GM10266 (cell line): Measurements from ENCODE around the gene OR8B12.

Experiments used
- DNase-seq: peaks from one replicate; pipeline ENCODE4 v3.0.0; 2012; ENCODE audit errors: extremely low spot score
- CTCF ChIP-seq: IDR thresholded peaks from 2 replicates; pipeline ENCODE4 v1.5.1; 2012; ENCODE audit warnings: mild to moderate bottlenecking, low read depth; ENCODE audit not compliant: control insufficient read depth, insufficient read depth; ENCODE audit errors: missing control alignments

Gene OR8B12

GRCh38 chr11:124543554-124543953, at the start of gene OR8B12:
Gene OR8B12, minus strand, starts transcription at chr11:124543654. Its CDS starts 0 bp downstream, at chr11:124543654.
- DNase-seq: no peak
- no peak for TF ChIP-seq CTCF

GRCh38 chr11:124592627-124593026, 49.2 kb upstream of the OR8B12 start:
- no peak for DNase-seq
- TF ChIP-seq CTCF: no peak

- no peak for DNase-seq
- no peak for TF ChIP-seq CTCF
Measured at GRCh38 chr11:124591430-124591829, 48.0 kb upstream of the OR8B12 start.

GRCh38 chr11:124586238-124586860, 42.9 kb upstream of the OR8B12 start:
- DNase-seq: peak; percentile 24
- peak; percentile 79 for TF ChIP-seq CTCF

- DNase-seq: no peak
- TF ChIP-seq CTCF: no peak
Measured at GRCh38 chr11:124584681-124585372, 41.4 kb upstream of the OR8B12 start.

- no peak for DNase-seq
- no peak for TF ChIP-seq CTCF
Measured at GRCh38 chr11:124583781-124584180, 40.3 kb upstream of the OR8B12 start.

GRCh38 chr11:124582565-124582964, 39.1 kb upstream of the OR8B12 start:
- no peak for DNase-seq
- TF ChIP-seq CTCF: no peak
